Hepatocyte (in vitro differentiated cells): ENCODE measurements around the gene STK40. TPM values are rescaled to one million over a fixed set of nuclear protein-coding genes. Genes with fewer than 3 reads are reported as not detected.

Source experiments
- DNase-seq: peaks from one replicate; pipeline ENCODE4 v3.0.0-alpha.2; 2016; ENCODE audit warnings: low spot score
- H2AFZ ChIP-seq: fragments of 200-600 bp; sonication (generic); 2 replicates; pipeline ENCODE4 v1.6.0; 2016; ENCODE audit warnings: antibody characterized with exemption, mild to moderate bottlenecking
- H3K27ac ChIP-seq: fragments of 200-600 bp; sonication (generic); 2 replicates; pipeline ENCODE4 v1.5.1; 2016; ENCODE audit warnings: mild to moderate bottlenecking
- H3K27me3 ChIP-seq: fragments of 200-600 bp; sonication (generic); 2 replicates; pipeline ENCODE4 v1.6.1; 2016
- H3K36me3 ChIP-seq: fragments of 200-600 bp; sonication (generic); replicated peaks from 2 replicates; pipeline ENCODE4 v1.5.1; 2016; ENCODE audit warnings: low read depth; ENCODE audit not compliant: insufficient read depth
- H3K4me1 ChIP-seq: fragments of 200-600 bp; sonication (generic); 2 replicates; pipeline ENCODE4 v1.5.1; 2016; ENCODE audit warnings: mild to moderate bottlenecking, moderate library complexity; ENCODE audit not compliant: insufficient read depth
- H3K4me2 ChIP-seq: fragments of 200-600 bp; sonication (generic); 2 replicates; pipeline ENCODE4 v1.6.0; 2016
- H3K4me3 ChIP-seq: fragments of 200-600 bp; sonication (generic); 2 replicates; pipeline ENCODE4 v1.5.1; 2016; ENCODE audit warnings: mild to moderate bottlenecking
- H3K79me2 ChIP-seq: fragments of 200-600 bp; sonication (generic); 2 replicates; pipeline ENCODE4 v1.6.0; 2017; ENCODE audit warnings: mild to moderate bottlenecking
- H3K9me2 ChIP-seq: fragments of 200-600 bp; sonication (generic); replicated peaks from 2 replicates; pipeline ENCODE4 v1.6.0; 2017; ENCODE audit warnings: mild to moderate bottlenecking; ENCODE audit not compliant: insufficient read depth
- H3K9me3 ChIP-seq: fragments of 200-600 bp; sonication (generic); 2 replicates; pipeline ENCODE4 v1.5.1; 2016; ENCODE audit warnings: low read depth, mild to moderate bottlenecking
- H4K20me1 ChIP-seq: fragments of 200-600 bp; sonication (generic); 2 replicates; pipeline ENCODE4 v1.6.0; 2016; ENCODE audit warnings: mild to moderate bottlenecking; ENCODE audit not compliant: insufficient read depth, poor library complexity, severe bottlenecking
- CTCF ChIP-seq: fragments of 200-600 bp; sonication (generic); IDR thresholded peaks from 2 replicates; pipeline ENCODE4 v1.5.1; 2016; ENCODE audit warnings: antibody characterized with exemption, mild to moderate bottlenecking; ENCODE audit not compliant: poor library complexity
- EZH2 ChIP-seq: fragments of 200-600 bp; sonication (generic); IDR thresholded peaks from 2 replicates; pipeline ENCODE4 v1.6.1; 2016; ENCODE audit warnings: antibody characterized with exemption, mild to moderate bottlenecking, borderline replicate concordance
- EZH2phosphoT487 ChIP-seq: fragments of 200-600 bp; sonication (generic); IDR thresholded peaks from one replicate; pipeline ENCODE4 v1.6.1; 2018; ENCODE audit warnings: antibody characterized with exemption, mild to moderate bottlenecking, low read depth, moderate library complexity; ENCODE audit not compliant: unreplicated experiment, severe bottlenecking
- WGBS: methylation state at CpG from one replicate; pipeline ENCODE4 v1.1.6; 2016; ENCODE audit warnings: low lambda C conversion rate; ENCODE audit errors: missing lambda C conversion rate; 5-methylcytosine and 5-hydroxymethylcytosine counted together
- polyA plus RNA-seq: library from polyadenylated mRNA; unstranded; fragments of >200 nt; fragmentation: Nextera tagmentation; extraction: Ambion mirVana; gene quantifications from 2 replicates; pipeline ENCODE4 v1.2.1, GENCODE V29; 2016
- total RNA-seq: library from RNA; depleted of rRNA; stranded (reverse); fragments of >200 nt; gene quantifications from 2 replicates; pipeline ENCODE4 v1.2.3, GENCODE V29; 2014

STK40 gene
- total and polyA plus RNA-seq, 2 experiments from 2014 or later, result 30.7 to 56.3 TPM

- Histone ChIP-seq H3K4me3 (no peak overlapping the region), H3K9me3 (no peaks in the 10 kb centered on the region), H4K20me1 (no peaks in the 10 kb centered on the region), H3K79me2 (no peaks in the 10 kb centered on the region), H3K27me3 (no peaks in the 10 kb centered on the region), H2AFZ (no peak overlapping the region), H3K27ac (peak overlapping the region; percentile 82), H3K36me3 (no peaks in the 10 kb centered on the region), H3K9me2 (no peaks in the 10 kb centered on the region), H3K4me1 (peaks cover 21% of the 10 kb centered on the region), H3K4me2 (no peak overlapping the region)
- 86% methylated on average over 13 of the region's 13 CpGs for WGBS
- no peak for DNase-seq
- no peak for TF ChIP-seq CTCF
- no peak for TF ChIP-seq EZH2
- TF ChIP-seq EZH2phosphoT487, result no peak
These were observed 35.0 kb downstream of the STK40 start for GRCh38 chr1:36350659-36351226.

GRCh38 chr1:36349839-36350238 is 35.9 kb downstream of the STK40 start:
- H3K9me2 ChIP-seq, result no peaks in the 10 kb centered on the region
- TF ChIP-seq EZH2phosphoT487 (no peak), EZH2 (no peak), CTCF (no peak)
- no peaks in the 10 kb centered on the region for H3K9me3 ChIP-seq
- no peaks in the 10 kb centered on the region for H3K36me3 ChIP-seq
- H3K4me2 ChIP-seq, result no peak overlapping the region
- DNase-seq, result no peak
- H4K20me1 ChIP-seq, result no peaks in the 10 kb centered on the region
- no peak overlapping the region for H3K27ac ChIP-seq
- H2AFZ ChIP-seq, result no peak overlapping the region
- no peak overlapping the region for H3K4me3 ChIP-seq
- no peaks in the 10 kb centered on the region for H3K79me2 ChIP-seq
- H3K4me1 ChIP-seq, result peaks cover 21% of the 10 kb centered on the region
- no peaks in the 10 kb centered on the region for H3K27me3 ChIP-seq
- 95% methylated on average over 15 of the region's 16 CpGs for WGBS

- Histone ChIP-seq H3K27me3 (no peaks in the 10 kb centered on the region), H3K9me2 (no peaks in the 10 kb centered on the region), H3K79me2 (no peaks in the 10 kb centered on the region), H4K20me1 (no peaks in the 10 kb centered on the region), H3K36me3 (no peaks in the 10 kb centered on the region), H3K9me3 (no peaks in the 10 kb centered on the region), H3K4me3 (no peak overlapping the region), H3K4me2 (no peak overlapping the region), H2AFZ (no peak overlapping the region), H3K4me1 (peaks cover 21% of the 10 kb centered on the region), H3K27ac (no peak overlapping the region)
- 77% methylated on average over 7 of the region's 7 CpGs for WGBS
- DNase-seq, result no peak
- TF ChIP-seq CTCF, result no peak
- TF ChIP-seq EZH2phosphoT487, result no peak
- no peak for TF ChIP-seq EZH2
These were observed 36.5 kb downstream of the STK40 start for GRCh38 chr1:36349241-36349671.
